ENCODE measurements around the gene PALM. TPM values are rescaled to one million over a fixed set of nuclear protein-coding genes. Genes with fewer than 3 reads are reported as not detected.

Gene PALM
- polyA plus RNA-seq, 2 of the 4 experiments (the other 2 are of a cell fraction): 3.0 to 15.7 TPM

GRCh38 chr19:694481-695351, 14.0 kb upstream of the PALM start:
- TF ChIP-seq NPAS2 (CRISPR knock-in tag; IDR thresholded peaks at IDR 0.05; ENCODE audit: borderline replicate concordance) (no peak), ESRRA (IDR thresholded peaks at IDR 0.05; ENCODE audit: borderline replicate concordance, low read length) (no peak), BCL3 (IDR thresholded peaks at IDR 0.05) (no peak), ZFP36 (IDR thresholded peaks at IDR 0.05; ENCODE audit: borderline replicate concordance, partially characterized antibody) (no peak), HOXB13 (CRISPR knock-in tag; IDR thresholded peaks at IDR 0.05; ENCODE audit: low read depth) (no peak), MYC (IDR thresholded peaks at IDR 0.05; ENCODE audit: borderline replicate concordance, low read length) (no peak), RNF2 (IDR thresholded peaks at IDR 0.05; ENCODE audit: borderline replicate concordance, low read depth) (no peak), HOXA7 (CRISPR knock-in tag; IDR thresholded peaks at IDR 0.05) (no peak), MAFK (IDR thresholded peaks at IDR 0.05; ENCODE audit: partially characterized antibody) (no peak), EHMT2 (IDR thresholded peaks at IDR 0.05; ENCODE audit: low read depth) (no peak), KDM5A (IDR thresholded peaks at IDR 0.05) (no peak)
- TF ChIP-seq, protein P1, sequence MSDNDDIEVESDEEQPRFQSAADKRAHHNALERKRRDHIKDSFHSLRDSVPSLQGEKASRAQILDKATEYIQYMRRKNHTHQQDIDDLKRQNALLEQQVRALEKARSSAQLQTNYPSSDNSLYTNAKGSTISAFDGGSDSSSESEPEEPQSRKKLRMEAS (IDR thresholded peaks at IDR 0.05): no peak
- POLR2A ChIA-PET: no interaction called here
- Histone ChIP-seq H3K4me1 (no peaks in the 10 kb centered on the region), H3K27ac (no peak overlapping the region), H3K4me2 (no peak overlapping the region), H3K4me3 (no peak overlapping the region), H3K9me3 (no peaks in the 10 kb centered on the region)
- DNase-seq (ENCODE audit: low read depth in 1 of 2, low spot score in 1 of 2): no peak
- FAIRE-seq: no peak
- 53% methylated on average over 24 of the region's 41 CpGs for WGBS (ENCODE audit: missing lambda C conversion rate)
- CTCF ChIA-PET: interaction anchor here (0.8 to 1.0 kb wide), 2 partner anchors 14 to 106 kb away, joined by 3 read pairs; no protein-coding TSS in a partner anchor
- peak; percentile 33 to 43; a peak in 1 of 6 replicates for ATAC-seq

DNA sequence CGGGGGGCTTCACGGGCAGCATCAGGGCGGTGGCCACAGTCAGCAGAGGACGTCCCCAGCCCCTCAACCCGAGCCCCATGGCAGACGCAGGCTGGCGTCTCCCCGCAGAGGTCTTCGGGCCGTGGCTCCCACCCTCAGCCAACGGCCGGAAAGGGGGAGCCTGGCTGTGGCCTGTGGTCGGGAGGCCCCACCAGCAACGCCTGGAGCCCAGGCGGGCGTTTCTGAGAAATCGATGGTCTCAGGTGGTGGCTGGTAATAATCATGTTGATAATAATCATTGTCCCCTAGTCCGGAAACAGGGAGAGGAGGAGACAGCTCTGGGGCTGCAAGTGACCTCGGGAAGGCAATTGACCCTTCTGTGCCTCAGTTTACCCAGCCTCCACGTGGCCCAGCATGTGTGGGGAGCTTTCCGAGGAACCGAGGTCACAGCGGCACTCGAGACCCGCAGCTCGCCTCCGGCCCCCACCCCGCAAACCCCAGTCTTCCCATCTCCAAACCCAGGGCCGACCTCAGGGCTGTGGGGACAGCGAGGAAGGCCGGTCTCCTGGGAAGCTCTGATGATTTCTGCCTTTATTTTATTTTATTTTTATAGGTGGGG, 13.3 kb upstream of the PALM start, which contains the start of gene PRSS57:
Gene PRSS57 (minus strand): TSS at position 101 of the 598 bp plus-strand sequence. CDS start 22 bp downstream, at position 79.
- ChIA-PET CTCF (interaction anchor here (0.6 kb wide), 1 partner anchor 168 kb away, joined by 4 read pairs; no protein-coding TSS in a partner anchor), POLR2A (no interaction called here)
- Histone ChIP-seq H3K4me2 (no peak within 1 kb of the TSS), H3K27ac (no peak within 1 kb of the TSS), H3K4me1 (no peaks in the 10 kb centered on the region), H3K9me3 (no peaks in the 10 kb centered on the region), H3K4me3 (no peak within 1 kb of the TSS)
- ATAC-seq: peak in 1 of 2 experiments; percentile 28; a peak in 1 of 6 replicates
- no peak for DNase-seq (ENCODE audit: low read depth in 1 of 2, low spot score in 1 of 2)
- TF ChIP-seq FOSL2 (IDR thresholded peaks at IDR 0.05): no peak
- TF ChIP-seq FOSL2 (CRISPR knock-in tag; IDR thresholded peaks at IDR 0.05): no peak
- TF ChIP-seq EHF (CRISPR knock-in tag; IDR thresholded peaks at IDR 0.05): no peak
- no peak for TF ChIP-seq ATOH8 (CRISPR knock-in tag; IDR thresholded peaks at IDR 0.05; ENCODE audit: low read depth)
- TF ChIP-seq, protein P2, sequence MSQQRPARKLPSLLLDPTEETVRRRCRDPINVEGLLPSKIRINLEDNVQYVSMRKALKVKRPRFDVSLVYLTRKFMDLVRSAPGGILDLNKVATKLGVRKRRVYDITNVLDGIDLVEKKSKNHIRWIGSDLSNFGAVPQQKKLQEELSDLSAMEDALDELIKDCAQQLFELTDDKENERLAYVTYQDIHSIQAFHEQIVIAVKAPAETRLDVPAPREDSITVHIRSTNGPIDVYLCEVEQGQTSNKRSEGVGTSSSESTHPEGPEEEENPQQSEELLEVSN (IDR thresholded peaks at IDR 0.05; ENCODE audit: borderline replicate concordance, low read depth): no peak
- no peak for TF ChIP-seq KDM1A (IDR thresholded peaks at IDR 0.05; ENCODE audit: low read depth)
- TF ChIP-seq HOXA7 (CRISPR knock-in tag; IDR thresholded peaks at IDR 0.05): no peak
- TF ChIP-seq, protein P3, sequence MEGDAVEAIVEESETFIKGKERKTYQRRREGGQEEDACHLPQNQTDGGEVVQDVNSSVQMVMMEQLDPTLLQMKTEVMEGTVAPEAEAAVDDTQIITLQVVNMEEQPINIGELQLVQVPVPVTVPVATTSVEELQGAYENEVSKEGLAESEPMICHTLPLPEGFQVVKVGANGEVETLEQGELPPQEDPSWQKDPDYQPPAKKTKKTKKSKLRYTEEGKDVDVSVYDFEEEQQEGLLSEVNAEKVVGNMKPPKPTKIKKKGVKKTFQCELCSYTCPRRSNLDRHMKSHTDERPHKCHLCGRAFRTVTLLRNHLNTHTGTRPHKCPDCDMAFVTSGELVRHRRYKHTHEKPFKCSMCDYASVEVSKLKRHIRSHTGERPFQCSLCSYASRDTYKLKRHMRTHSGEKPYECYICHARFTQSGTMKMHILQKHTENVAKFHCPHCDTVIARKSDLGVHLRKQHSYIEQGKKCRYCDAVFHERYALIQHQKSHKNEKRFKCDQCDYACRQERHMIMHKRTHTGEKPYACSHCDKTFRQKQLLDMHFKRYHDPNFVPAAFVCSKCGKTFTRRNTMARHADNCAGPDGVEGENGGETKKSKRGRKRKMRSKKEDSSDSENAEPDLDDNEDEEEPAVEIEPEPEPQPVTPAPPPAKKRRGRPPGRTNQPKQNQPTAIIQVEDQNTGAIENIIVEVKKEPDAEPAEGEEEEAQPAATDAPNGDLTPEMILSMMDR (IDR thresholded peaks at IDR 0.05): no peak
- TF ChIP-seq ESRRA (IDR thresholded peaks at IDR 0.05; ENCODE audit: borderline replicate concordance, low read length): no peak
- no peak for TF ChIP-seq CBX8 (IDR thresholded peaks at IDR 0.05)
- TF ChIP-seq PBX3 (IDR thresholded peaks at IDR 0.05): no peak
- no peak for TF ChIP-seq MAFK (IDR thresholded peaks at IDR 0.05; ENCODE audit: partially characterized antibody)
- no peak for TF ChIP-seq CHD2 (IDR thresholded peaks at IDR 0.05; ENCODE audit: low read length, partially characterized antibody)
- no peak for TF ChIP-seq EHMT2 (IDR thresholded peaks at IDR 0.05; ENCODE audit: low read depth)
- TF ChIP-seq HMGXB4 (CRISPR knock-in tag; IDR thresholded peaks at IDR 0.05; ENCODE audit: borderline replicate concordance): no peak
- no peak for TF ChIP-seq MYC (IDR thresholded peaks at IDR 0.05; ENCODE audit: borderline replicate concordance, low read length)
- no peak for TF ChIP-seq NR3C1 (IDR thresholded peaks at IDR 0.05)
- no peak for TF ChIP-seq JUNB (IDR thresholded peaks at IDR 0.05)
- no peak for TF ChIP-seq NPAS2 (CRISPR knock-in tag; IDR thresholded peaks at IDR 0.05; ENCODE audit: borderline replicate concordance)
- no peak for TF ChIP-seq POLR2A (IDR thresholded peaks at IDR 0.05; ENCODE audit: low read length)
- TF ChIP-seq POLR2AphosphoS2 (conservative IDR thresholded peaks at IDR 0.05; ENCODE audit: low read length): no peak
- WGBS (ENCODE audit: missing lambda C conversion rate): 56% methylated on average over 11 of the region's 31 CpGs
- FAIRE-seq: no peak

All from A549 (cell line).